ENCODE results near the gene EAF1.
"Not testable (repeated sequence)": the region's sequence is repeated elsewhere in the genome, so short reads cannot be mapped to it uniquely, and the experiment has no call there.

The EAF1 gene

DNA sequence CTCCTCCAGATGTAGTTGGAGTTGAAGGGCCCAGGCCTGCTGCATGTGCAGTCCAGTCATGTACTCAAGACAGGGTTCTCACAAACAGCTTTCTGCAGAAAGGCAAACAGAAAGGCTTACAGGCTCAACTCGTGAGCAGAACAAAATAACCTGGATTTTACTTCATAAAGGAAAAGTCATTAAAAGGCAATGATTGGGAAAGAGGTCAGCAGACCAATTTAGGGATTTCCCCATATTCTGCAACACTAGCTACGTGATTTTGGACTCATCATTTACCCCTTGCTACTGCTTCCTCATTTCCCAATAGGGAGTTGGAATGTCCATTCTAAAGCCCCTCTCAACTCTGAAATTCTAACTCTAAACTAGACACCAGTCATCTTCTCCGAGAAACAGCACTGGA lies 18.2 kb upstream of the EAF1 start:
- DNase-seq, result no peak

DNA sequence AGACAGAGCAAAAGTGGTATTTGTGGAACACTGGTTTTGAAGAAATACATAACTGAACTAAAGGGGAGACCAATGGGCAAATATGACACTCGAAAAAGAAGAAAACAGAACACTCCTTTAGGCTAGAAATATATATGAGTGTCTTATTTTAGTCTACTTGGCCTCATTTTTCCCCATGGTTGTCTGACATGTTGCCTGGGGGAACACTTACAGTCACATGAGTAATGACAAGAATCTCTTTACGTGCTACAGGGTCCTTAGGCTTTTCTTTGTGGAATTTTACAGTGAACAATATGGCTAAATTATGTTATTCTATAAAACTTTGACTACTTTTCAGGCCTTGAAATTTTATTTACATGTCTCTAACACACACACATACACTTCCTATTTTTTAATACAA lies 17.6 kb upstream of the EAF1 start:
- DNase-seq, result no peak

- not testable (repeated sequence) for DNase-seq
These were observed 16.4 kb upstream of the EAF1 start for GRCh38 chr3:15410966-15411365.

GRCh38 chr3:15420871-15421270 lies 6.5 kb upstream of the EAF1 start:
- no peak for DNase-seq

- no peak for DNase-seq
These were observed 749 bp upstream of the EAF1 start for GRCh38 chr3:15426579-15427118.

DNA sequence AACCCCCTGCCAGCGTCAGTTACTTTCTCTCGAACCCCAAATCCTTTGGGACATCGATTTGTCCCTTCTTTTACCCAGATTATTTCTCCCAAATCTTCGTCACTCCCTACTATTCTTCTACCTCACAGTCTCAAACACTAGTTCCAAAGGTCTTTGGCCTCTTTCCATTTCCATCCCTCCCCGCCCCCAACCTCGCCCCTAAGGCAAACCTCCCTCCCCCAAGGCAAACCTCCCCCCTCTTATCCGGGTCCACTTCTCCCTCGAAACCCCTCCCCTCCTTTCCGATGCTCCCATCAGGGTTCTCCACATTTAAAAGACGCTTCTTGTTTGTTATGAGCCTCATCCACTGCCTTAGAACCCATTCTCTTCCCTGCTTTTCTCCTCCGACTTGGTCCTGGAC lies 583 bp downstream of the EAF1 start:
- DNase-seq, result no peak

GRCh38 chr3:15428539-15428938 lies 1.1 kb downstream of the EAF1 start:
- DNase-seq, result no peak

DNA sequence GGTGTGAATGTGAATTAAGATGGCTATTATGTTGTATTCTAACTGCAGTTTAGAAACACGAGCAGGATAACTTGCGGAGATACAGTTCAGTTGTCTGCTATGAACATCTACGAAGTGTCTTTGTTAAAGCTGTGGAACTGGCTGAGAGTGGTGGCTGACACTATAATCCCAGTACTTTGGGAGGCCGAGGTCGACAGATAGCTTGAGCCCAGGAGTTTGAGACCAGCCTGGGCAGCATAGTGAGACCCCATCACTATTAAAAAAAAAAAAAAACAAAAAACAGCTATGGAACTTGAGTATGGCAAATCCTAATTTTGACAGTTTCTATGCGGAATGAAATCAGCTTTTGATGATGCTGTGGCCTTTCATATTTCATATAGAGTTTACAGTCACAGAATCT lies 1.7 kb downstream of the EAF1 start:
- no peak for DNase-seq

DNA sequence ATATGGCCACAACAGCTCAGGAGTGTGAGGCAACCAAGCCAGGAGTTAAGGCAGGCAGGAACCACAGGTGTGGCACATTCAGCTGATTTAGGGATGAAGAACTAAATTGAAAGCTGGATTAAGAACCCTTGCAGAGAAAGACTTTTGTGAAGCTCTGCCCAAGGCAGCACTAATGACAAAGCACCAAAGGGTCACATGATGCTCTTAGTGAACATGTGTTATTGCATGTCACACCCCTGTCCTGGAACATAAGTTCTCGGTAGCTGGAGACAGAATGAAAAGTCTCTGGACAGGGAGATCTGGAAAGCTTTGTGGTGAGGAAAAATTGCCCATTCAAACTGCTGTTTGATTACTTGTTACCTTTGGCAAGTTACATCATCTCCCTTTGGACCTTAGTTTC lies 3.2 kb downstream of the EAF1 start:
- DNase-seq, result no peak

- DNase-seq, result no peak
These were observed 3.9 kb downstream of the EAF1 start for GRCh38 chr3:15431256-15431837.

- no peak for DNase-seq
These were observed 6.1 kb downstream of the EAF1 start for GRCh38 chr3:15433531-15433930.

- no peak for DNase-seq
These were observed 7.4 kb downstream of the EAF1 start for GRCh38 chr3:15434756-15435155.

DNA sequence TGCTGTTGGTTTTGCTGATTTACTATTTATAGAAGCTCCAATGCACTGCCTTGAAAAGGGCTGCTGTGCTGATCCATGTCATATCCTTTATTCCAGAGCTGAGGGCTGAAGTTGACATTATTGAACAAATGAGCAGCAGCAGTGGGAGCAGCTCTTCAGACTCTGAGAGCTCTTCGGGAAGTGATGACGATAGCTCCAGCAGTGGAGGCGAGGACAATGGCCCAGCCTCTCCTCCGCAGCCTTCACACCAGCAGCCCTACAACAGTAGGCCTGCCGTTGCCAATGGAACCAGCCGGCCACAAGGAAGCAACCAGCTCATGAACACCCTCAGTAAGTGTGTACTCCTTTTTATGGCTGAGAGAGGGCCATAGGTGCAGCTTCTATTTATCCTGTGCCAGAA lies 8.8 kb downstream of the EAF1 start:
- no peak for DNase-seq

- DNase-seq, result no peak
These were observed 11.6 kb downstream of the EAF1 start for GRCh38 chr3:15438983-15439382.

- no peak for DNase-seq
These were observed 12.1 kb downstream of the EAF1 start for GRCh38 chr3:15439476-15439875.

DNA sequence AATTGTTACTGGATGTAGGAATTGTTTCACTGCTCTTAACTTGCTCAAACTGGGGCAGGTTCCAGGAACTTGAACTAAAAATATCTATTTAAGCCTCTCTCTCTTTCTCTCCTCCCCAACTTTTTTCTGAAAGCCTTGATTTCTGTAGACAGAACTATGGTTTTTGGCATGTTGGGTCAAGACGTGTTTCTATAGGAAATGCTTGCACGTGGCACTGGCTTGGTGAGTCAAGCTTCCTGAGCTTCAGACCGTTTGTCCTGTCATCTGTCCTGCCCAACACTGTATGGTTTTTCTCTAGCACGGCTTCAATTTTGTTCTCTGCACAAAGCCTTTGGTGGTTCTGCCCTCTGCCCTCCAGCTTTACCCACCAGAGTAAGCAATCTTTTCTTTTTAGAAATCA lies 13.5 kb downstream of the EAF1 start:
- no peak for DNase-seq

- DNase-seq, result no peak
These were observed 16.6 kb downstream of the EAF1 start for GRCh38 chr3:15443826-15444524.

GRCh38 chr3:15449489-15450224 lies 22.3 kb downstream of the EAF1 start:
- no peak for DNase-seq

GRCh38 chr3:15450438-15451215 lies 23.2 kb downstream of the EAF1 start:
- no peak for DNase-seq

- DNase-seq, result no peak
These were observed 24.1 kb downstream of the EAF1 start for GRCh38 chr3:15451216-15452113.

- DNase-seq, result no peak
These were observed 24.8 kb downstream of the EAF1 start for GRCh38 chr3:15452156-15452555.

DNA sequence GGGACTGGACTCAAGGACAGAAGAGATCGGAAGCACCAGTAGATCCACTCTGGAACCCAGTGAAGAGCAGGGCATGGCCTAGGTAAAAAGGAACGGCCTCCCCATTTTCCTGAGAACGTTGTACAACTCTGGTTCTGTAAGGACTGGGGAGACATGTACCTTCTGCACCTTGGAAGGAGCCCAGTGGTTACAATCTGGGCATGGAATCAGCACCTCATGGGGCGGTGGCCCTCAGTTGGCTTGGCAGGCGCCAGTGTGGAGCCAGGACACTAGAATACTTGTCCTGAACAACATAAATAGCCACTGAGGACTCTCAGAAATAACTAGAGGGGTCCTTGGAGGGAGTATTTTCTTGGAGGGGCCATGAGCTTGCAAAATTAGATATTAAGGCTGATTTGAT lies 25.6 kb downstream of the EAF1 start:
- no peak for DNase-seq
